Body of pancreas (tissue), 4 donors: ENCODE data around the gene CAMTA1. TPM values are rescaled to one million over a fixed set of nuclear protein-coding genes. Genes with fewer than 3 reads are reported as not detected.

Experiments used
- ATAC-seq: fragments of 150-250 bp; one replicate; pipeline ENCODE4 v1.9.1; 2016
- DNase-seq, 4 donors: peaks; one replicate each; pipeline ENCODE4 v3.0.0-alpha.2; 2019
- H3K27ac ChIP-seq, 4 donors: fragments of 200-600 bp; sonication (generic); 1 replicate in 3 of 4; 2 replicates in 1 of 4; pipeline versions ENCODE4 v1.5.1 to v1.6.1; 2016 to 2019; ENCODE audit warnings: mild to moderate bottlenecking in 1 of 4, mixed read lengths in 1 of 4, moderate library complexity in 1 of 4
- H3K27me3 ChIP-seq, 2 donors: fragments of 200-600 bp; sonication (generic); one replicate each; pipeline ENCODE4 v1.6.0; 2016; ENCODE audit warnings: mild to moderate bottlenecking in 1 of 2
- H3K36me3 ChIP-seq, 2 donors: fragments of 200-600 bp; sonication (generic); replicated peaks in 1 of 2; 2 replicates each; pipeline ENCODE4 v1.5.1; 2016; ENCODE audit warnings: low read depth in 2 of 2; ENCODE audit not compliant: insufficient read depth in 1 of 2
- H3K4me1 ChIP-seq: fragments of 200-600 bp; sonication (generic); one replicate; pipeline ENCODE4 v1.6.0; 2016
- H3K4me3 ChIP-seq, 2 donors: fragments of 200-600 bp; sonication (generic); 1 replicate in 1 of 2; 2 replicates in 1 of 2; pipeline ENCODE4 v1.5.1; 2016 to 2019
- H3K9me3 ChIP-seq, 3 donors: fragments of 200-600 bp; sonication (generic); 1 replicate in 2 of 3; 2 replicates in 1 of 3; pipeline ENCODE4 v1.5.1; 2016
- POLR2A ChIP-seq, 3 donors: fragments of 450-650 bp; IDR thresholded peaks; one replicate each; pipeline ENCODE4 v1.6.1; 2016; ENCODE audit warnings: antibody characterized with exemption in 3 of 3, mild to moderate bottlenecking in 2 of 3
- WGBS, 2 donors: methylation state at CpG; one replicate each; pipeline ENCODE4 v1.1.5; 2017; 5-methylcytosine and 5-hydroxymethylcytosine counted together
- intact Hi-C: fragments of 100-400 bp; cut with DNase I; formaldehyde crosslinking; loops from one replicate; pipeline ENCODE4 v1.15.1; 2023
- total RNA-seq, 2 donors: library from RNA; depleted of rRNA; stranded (reverse); fragments of >200 nt; gene quantifications; one replicate each; pipeline ENCODE4 v1.1.0, GENCODE V29; 2016
- TF ChIP-seq, protein P1 (sequence below), 7 experiments: fragments of 450-650 bp in 4 of 7; fragments of 200-600 bp in 3 of 7; sonication (generic) in 3 of 7; IDR thresholded peaks; one replicate each; pipeline ENCODE4 v1.5.1; 2016 to 2019; ENCODE audit warnings: antibody characterized with exemption in 7 of 7

Gene CAMTA1
- total RNA-seq, 2 donors from 2014 or later, result 36.3 to 59.7 TPM

DNA sequence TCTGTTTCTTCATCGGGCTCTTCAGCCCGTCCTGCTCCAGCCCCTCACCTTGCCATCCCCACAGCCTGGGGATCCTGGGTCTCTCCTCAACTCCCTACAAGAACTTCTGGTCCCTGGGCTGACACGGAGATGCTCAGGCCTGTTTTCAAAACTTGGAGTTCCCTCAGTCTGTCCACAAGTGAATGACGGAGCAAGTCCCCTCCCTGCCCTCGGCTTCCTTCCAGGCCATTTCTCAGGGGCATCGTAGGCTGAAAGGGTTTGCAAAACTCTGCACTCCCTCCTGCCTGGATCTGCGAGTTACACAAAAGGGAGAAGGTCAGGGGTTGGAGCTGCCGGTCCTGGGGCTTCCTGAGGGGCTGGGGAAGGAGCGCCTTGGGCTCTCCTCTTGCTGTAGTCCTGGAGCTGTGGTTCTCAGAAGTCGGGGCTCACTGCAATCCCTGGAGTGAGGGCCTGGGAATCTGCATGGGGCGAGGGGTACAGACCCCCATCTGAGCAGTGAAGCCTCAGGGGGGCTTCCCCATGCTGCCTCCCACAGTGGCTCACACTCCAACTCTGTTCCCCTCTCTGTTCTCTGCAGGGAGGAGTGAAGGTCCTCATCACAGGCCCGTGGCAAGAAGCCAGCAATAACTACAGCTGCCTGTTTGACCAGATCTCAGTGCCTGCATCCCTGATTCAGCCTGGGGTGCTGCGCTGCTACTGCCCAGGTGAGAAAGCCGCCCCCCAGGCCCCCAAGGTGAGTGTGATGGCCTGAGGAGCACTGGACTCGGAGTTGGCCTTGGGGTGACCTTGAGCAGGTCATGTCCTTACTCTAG, 885.3 kb downstream of the CAMTA1 start:
- ATAC-seq (no peak), DNase-seq (no peak)
- intact Hi-C loops, result loop anchor here (10.0 kb wide), 1 partner anchor 224 kb away; no protein-coding TSS in a partner anchor
- Histone ChIP-seq H3K9me3 (no peaks in the 10 kb centered on the region), H3K4me3 (no peak overlapping the region), H3K4me1 (peaks cover 15% of the 10 kb centered on the region), H3K27ac (no peak overlapping the region), H3K36me3 (no peaks in the 10 kb centered on the region), H3K27me3 (no peaks in the 10 kb centered on the region)
- TF ChIP-seq, protein P1, sequence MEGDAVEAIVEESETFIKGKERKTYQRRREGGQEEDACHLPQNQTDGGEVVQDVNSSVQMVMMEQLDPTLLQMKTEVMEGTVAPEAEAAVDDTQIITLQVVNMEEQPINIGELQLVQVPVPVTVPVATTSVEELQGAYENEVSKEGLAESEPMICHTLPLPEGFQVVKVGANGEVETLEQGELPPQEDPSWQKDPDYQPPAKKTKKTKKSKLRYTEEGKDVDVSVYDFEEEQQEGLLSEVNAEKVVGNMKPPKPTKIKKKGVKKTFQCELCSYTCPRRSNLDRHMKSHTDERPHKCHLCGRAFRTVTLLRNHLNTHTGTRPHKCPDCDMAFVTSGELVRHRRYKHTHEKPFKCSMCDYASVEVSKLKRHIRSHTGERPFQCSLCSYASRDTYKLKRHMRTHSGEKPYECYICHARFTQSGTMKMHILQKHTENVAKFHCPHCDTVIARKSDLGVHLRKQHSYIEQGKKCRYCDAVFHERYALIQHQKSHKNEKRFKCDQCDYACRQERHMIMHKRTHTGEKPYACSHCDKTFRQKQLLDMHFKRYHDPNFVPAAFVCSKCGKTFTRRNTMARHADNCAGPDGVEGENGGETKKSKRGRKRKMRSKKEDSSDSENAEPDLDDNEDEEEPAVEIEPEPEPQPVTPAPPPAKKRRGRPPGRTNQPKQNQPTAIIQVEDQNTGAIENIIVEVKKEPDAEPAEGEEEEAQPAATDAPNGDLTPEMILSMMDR (IDR thresholded peaks at IDR 0.05), result no peak
- TF ChIP-seq POLR2A (IDR thresholded peaks at IDR 0.05), result no peak
- 46 to 49% methylated on average over 8 to 15 of the region's 15 CpGs for WGBS, 2 donors

GRCh38 chr1:7671146-7671465, 885.9 kb downstream of the CAMTA1 start:
- WGBS, 2 donors, result 77 to 87% methylated on average over 9 to 10 of the region's 11 CpGs
- intact Hi-C loops, result loop anchor here (10.0 kb wide), 1 partner anchor 224 kb away; no protein-coding TSS in a partner anchor
- ATAC-seq, result no peak

GRCh38 chr1:7671676-7672075, 886.4 kb downstream of the CAMTA1 start:
- intact Hi-C loops, result loop anchor here (10.0 kb wide), 1 partner anchor 223 kb away; no protein-coding TSS in a partner anchor
- ATAC-seq, result no peak
- no peak for DNase-seq
- Histone ChIP-seq H3K36me3 (no peaks in the 10 kb centered on the region), H3K27me3 (no peaks in the 10 kb centered on the region), H3K9me3 (no peaks in the 10 kb centered on the region), H3K27ac (no peak overlapping the region), H3K4me1 (peaks cover 15% of the 10 kb centered on the region), H3K4me3 (no peak overlapping the region)
- WGBS, 2 donors, result 49 to 52% methylated on average over 5 of the region's 5 CpGs
- TF ChIP-seq POLR2A (IDR thresholded peaks at IDR 0.05), result no peak
- TF ChIP-seq, protein P1 (IDR thresholded peaks at IDR 0.05), result no peak

More at GRCh38 chr1:7671146-7671465, 885.9 kb downstream of the CAMTA1 start:
- H3K27ac ChIP-seq, result no peak overlapping the region
- H3K36me3 ChIP-seq, result no peaks in the 10 kb centered on the region
- TF ChIP-seq POLR2A (IDR thresholded peaks at IDR 0.05), result no peak
- TF ChIP-seq, protein P1 (IDR thresholded peaks at IDR 0.05), result no peak
- H3K4me3 ChIP-seq, result no peak overlapping the region
- H3K9me3 ChIP-seq, result no peaks in the 10 kb centered on the region
- H3K27me3 ChIP-seq, result no peaks in the 10 kb centered on the region
- DNase-seq, result no peak
- H3K4me1 ChIP-seq, result peaks cover 15% of the 10 kb centered on the region

DNA sequence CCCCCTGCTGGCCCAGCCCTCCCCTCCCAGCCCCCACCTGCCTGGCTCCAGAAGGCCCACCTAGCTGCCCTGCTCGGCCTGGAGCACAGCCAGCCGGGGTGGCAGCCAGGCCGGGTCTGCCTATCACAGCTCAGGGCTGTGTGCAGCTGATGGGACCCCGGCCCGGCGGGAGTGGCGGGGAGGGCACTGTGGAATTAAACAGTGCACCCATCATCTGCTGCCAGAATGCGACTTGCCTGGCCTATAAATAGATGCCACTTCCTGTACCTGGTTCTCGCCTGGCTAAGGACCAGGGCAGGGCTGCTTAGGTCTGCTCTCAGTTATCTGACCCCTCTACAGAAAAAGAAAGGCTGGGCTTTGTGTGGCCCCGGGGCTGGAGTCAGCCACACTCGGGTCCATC, 887.6 kb downstream of the CAMTA1 start:
- intact Hi-C loops, result loop anchor here (10.0 kb wide), 1 partner anchor 222 kb away; no protein-coding TSS in a partner anchor
- 40 to 59% methylated on average over 3 to 6 of the region's 11 CpGs for WGBS, 2 donors
- DNase-seq, result no peak
- TF ChIP-seq POLR2A (IDR thresholded peaks at IDR 0.05), result no peak
- TF ChIP-seq, protein P1 (IDR thresholded peaks at IDR 0.05), result no peak
- H3K4me3 ChIP-seq, result no peak overlapping the region
- H3K4me1 ChIP-seq, result peaks cover 12% of the 10 kb centered on the region
- H3K9me3 ChIP-seq, result no peaks in the 10 kb centered on the region
- no peak for ATAC-seq
- no peaks in the 10 kb centered on the region for H3K36me3 ChIP-seq
- H3K27ac ChIP-seq, result no peak overlapping the region
- H3K27me3 ChIP-seq, result no peaks in the 10 kb centered on the region
